Liver (tissue), 9 donors: ENCODE measurements around the gene PPFIA2. TPM values are rescaled to one million over a fixed set of nuclear protein-coding genes. Genes with fewer than 3 reads are reported as not detected.

Source experiments
- DNase-seq: peaks from one replicate; pipeline ENCODE4 v3.0.0-alpha.2; 2017; ENCODE audit warnings: low spot score
- H3K27ac ChIP-seq, 2 donors: one replicate each; pipeline ENCODE4 v1.7.0; 2013; ENCODE audit warnings: inconsistent platforms in 2 of 2, low read length in 2 of 2, control low read depth in 1 of 2, low read depth in 1 of 2, mild to moderate bottlenecking in 1 of 2
- H3K27me3 ChIP-seq, 4 donors: one replicate each; pipeline versions ENCODE4 v1.6.1 to v1.7.0; 2013; ENCODE audit warnings: low read length in 3 of 4, inconsistent platforms in 1 of 4, mild to moderate bottlenecking in 1 of 4, moderate library complexity in 1 of 4; ENCODE audit not compliant: control insufficient read depth in 4 of 4, insufficient read depth in 4 of 4
- H3K36me3 ChIP-seq, 4 donors: one replicate each; pipeline versions ENCODE4 v1.6.1 to v1.7.0; 2013; ENCODE audit warnings: low read length in 3 of 4, mild to moderate bottlenecking in 3 of 4, low read depth in 1 of 4, moderate library complexity in 1 of 4; ENCODE audit not compliant: control insufficient read depth in 4 of 4, insufficient read depth in 3 of 4
- H3K4me1 ChIP-seq, 4 donors: one replicate each; pipeline versions ENCODE4 v1.6.1 to v1.7.0; 2013; ENCODE audit warnings: low read length in 3 of 4, mild to moderate bottlenecking in 3 of 4, moderate library complexity in 1 of 4; ENCODE audit not compliant: control insufficient read depth in 4 of 4, insufficient read depth in 4 of 4
- H3K4me3 ChIP-seq, 3 donors: one replicate each; pipeline versions ENCODE4 v1.6.1 to v1.7.0; 2013; ENCODE audit warnings: low read length in 3 of 3, control low read depth in 1 of 3, low read depth in 1 of 3, mild to moderate bottlenecking in 1 of 3
- H3K9ac ChIP-seq, 2 donors: one replicate each; pipeline ENCODE4 v1.7.0; 2013; ENCODE audit warnings: low read length in 2 of 2, mild to moderate bottlenecking in 2 of 2, moderate library complexity in 2 of 2, control low read depth in 1 of 2, low read depth in 1 of 2
- H3K9me3 ChIP-seq, 4 donors: one replicate each; pipeline versions ENCODE4 v1.6.1 to v1.7.0; 2013; ENCODE audit warnings: low read length in 3 of 4; ENCODE audit not compliant: control insufficient read depth in 4 of 4
- ATF3 ChIP-seq: IDR thresholded peaks from 2 replicates; pipeline ENCODE4 v1.6.1; 2016; ENCODE audit warnings: antibody characterized with exemption
- CTCF ChIP-seq: fragments of 150-350 bp; IDR thresholded peaks from 2 replicates; pipeline ENCODE4 v1.5.1; 2017; ENCODE audit warnings: improper control_type of control experiment, low read depth, low read length; ENCODE audit not compliant: missing input control
- EGR1 ChIP-seq, 2 donors: IDR thresholded peaks; 2 replicates each; pipeline ENCODE4 v1.6.1; 2016 to 2018; ENCODE audit warnings: antibody characterized with exemption in 2 of 2, low read depth in 2 of 2
- FOXA1 ChIP-seq: IDR thresholded peaks from 2 replicates; pipeline ENCODE4 v1.6.1; 2016; ENCODE audit warnings: antibody characterized with exemption
- FOXA2 ChIP-seq: IDR thresholded peaks from 2 replicates; pipeline ENCODE4 v1.6.1; 2016; ENCODE audit warnings: antibody characterized with exemption
- HNF4G ChIP-seq: IDR thresholded peaks from 2 replicates; pipeline ENCODE4 v1.6.1; 2016; ENCODE audit warnings: antibody characterized with exemption
- JUND ChIP-seq, 2 donors: IDR thresholded peaks; 2 replicates each; pipeline ENCODE4 v1.6.1; 2016; ENCODE audit warnings: antibody characterized with exemption in 2 of 2
- MAX ChIP-seq: IDR thresholded peaks from 2 replicates; pipeline ENCODE4 v1.6.1; 2016; ENCODE audit warnings: antibody characterized with exemption
- NR2F2 ChIP-seq: IDR thresholded peaks from 2 replicates; pipeline ENCODE4 v1.6.1; 2016; ENCODE audit warnings: antibody characterized with exemption
- RAD21 ChIP-seq, 2 donors: IDR thresholded peaks; 2 replicates each; pipeline ENCODE4 v1.6.1; 2016; ENCODE audit warnings: antibody characterized with exemption in 2 of 2, mild to moderate bottlenecking in 2 of 2
- REST ChIP-seq: IDR thresholded peaks from 2 replicates; pipeline ENCODE4 v1.6.1; 2016; ENCODE audit warnings: antibody characterized with exemption, mild to moderate bottlenecking
- RXRA ChIP-seq, 2 donors: IDR thresholded peaks; 2 replicates each; pipeline ENCODE4 v1.6.1; 2017 to 2018; ENCODE audit warnings: antibody characterized with exemption in 2 of 2, mild to moderate bottlenecking in 1 of 2
- TAF1 ChIP-seq: conservative IDR thresholded peaks from 2 replicates; pipeline ENCODE4 v1.6.1; 2016; ENCODE audit warnings: antibody characterized with exemption, mild to moderate bottlenecking
- YY1 ChIP-seq: IDR thresholded peaks from 2 replicates; pipeline ENCODE4 v1.6.1; 2016; ENCODE audit warnings: antibody characterized with exemption, mild to moderate bottlenecking
- ZBTB33 ChIP-seq: IDR thresholded peaks from 2 replicates; pipeline ENCODE4 v1.6.1; 2016; ENCODE audit warnings: antibody characterized with exemption
- WGBS: extraction: QIAGEN DNeasy Blood & Tissue Kit; methylation state at CpG from one replicate; pipeline ENCODE4 v1.1.7; 2013; 5-methylcytosine and 5-hydroxymethylcytosine counted together
- polyA plus RNA-seq, 2 donors: library from polyadenylated mRNA; stranded (reverse) in 1 of 2; unstranded in 1 of 2; fragments of 200-250 nt in 1 of 2; fragments of >200 nt in 1 of 2; fragmentation: Nextera tagmentation in 1 of 2; extraction: Ambion mirVana in 1 of 2; gene quantifications; one replicate each; pipeline versions ENCODE4 v1.2.1 to v1.2.3, GENCODE V29; 2013 to 2015
- total RNA-seq, 2 donors: library from RNA; depleted of rRNA; stranded (reverse); fragments of >200 nt; gene quantifications; one replicate each; pipeline ENCODE4 v1.2.3, GENCODE V29; 2014
- donor health status: healthy.
- donor health status: healthy.
- donor health status: healthy.
- donor health status: healthy.
- donor health status: healthy.

Gene PPFIA2
- total and polyA plus RNA-seq, 4 donors = 0.05 to 0.50 (median 0.22) TPM; not detected in 1

GRCh38 chr12:81644503-81644902, 114.6 kb downstream of the PPFIA2 start:
- Histone ChIP-seq H3K4me3 (no peak overlapping the region), H3K27ac (no peak overlapping the region), H3K9ac (no peak overlapping the region), H3K4me1 (no peaks in the 10 kb centered on the region), H3K36me3 (no peaks in the 10 kb centered on the region), H3K9me3 (no peaks in the 10 kb centered on the region), H3K27me3 (peaks cover 0 to 2% (median 0%) of the 10 kb centered on the region in 4 donors)
- TF ChIP-seq RXRA (IDR thresholded peaks at IDR 0.05) = no peak
- peak; percentile 29 for TF ChIP-seq CTCF
- TF ChIP-seq REST = no peak
- peak; percentile 73 to 75 for TF ChIP-seq RAD21 (IDR thresholded peaks at IDR 0.05)
- DNase-seq = no peak
- WGBS = 9% methylated on average over 1 of the region's 1 CpG

GRCh38 chr12:81639196-81639595, 120.0 kb downstream of the PPFIA2 start:
- H3K36me3 ChIP-seq = no peaks in the 10 kb centered on the region
- H3K4me1 ChIP-seq = no peaks in the 10 kb centered on the region
- DNase-seq = no peak
- 49% methylated on average over 1 of the region's 1 CpG for WGBS
- no peak overlapping the region for H3K9ac ChIP-seq
- TF ChIP-seq YY1 (no peak), RAD21 (IDR thresholded peaks at IDR 0.05) (no peak), JUND (IDR thresholded peaks at IDR 0.05) (no peak), MAX (no peak), ATF3 (no peak), HNF4G (no peak), ZBTB33 (no peak)
- no peak overlapping the region for H3K27ac ChIP-seq
- no peaks in the 10 kb centered on the region for H3K9me3 ChIP-seq
- peaks cover 0 to 3% (median 0%) of the 10 kb centered on the region in 4 donors for H3K27me3 ChIP-seq
- H3K4me3 ChIP-seq = no peak overlapping the region

- no peaks in the 10 kb centered on the region for H3K4me1 ChIP-seq
- TF ChIP-seq FOXA1 (no peak), EGR1 (IDR thresholded peaks at IDR 0.05; ENCODE audit: low read depth in 2 of 2) (no peak), ATF3 (no peak), JUND (IDR thresholded peaks at IDR 0.05) (no peak), TAF1 (no peak), FOXA2 (no peak), NR2F2 (no peak), ZBTB33 (no peak), HNF4G (no peak)
Observed at GRCh38 chr12:81633127-81633526, 126.0 kb downstream of the PPFIA2 start.

More at GRCh38 chr12:81633127-81633526, 126.0 kb downstream of the PPFIA2 start:
- no peaks in the 10 kb centered on the region for H3K9me3 ChIP-seq
- no peak overlapping the region for H3K9ac ChIP-seq
- no peaks in the 10 kb centered on the region for H3K36me3 ChIP-seq
- no peak overlapping the region for H3K4me3 ChIP-seq
- peaks cover 0 to 3% (median 0%) of the 10 kb centered on the region in 4 donors for H3K27me3 ChIP-seq
- no peak for DNase-seq
- no peak overlapping the region for H3K27ac ChIP-seq
